AG04449 (cell line): Measurements from ENCODE around the gene PRLR.

ENCODE experiments used
- CTCF ChIA-PET: fragments of 350-600 bp; formaldehyde crosslinking; extraction: SDS; loops from one replicate; lab custom pipeline; 2021; ENCODE audit warnings: antibody characterized with exemption; lab: Yijun Ruan, JAX
- POLR2A ChIA-PET: fragments of 400-600, 350-600 bp; formaldehyde crosslinking; extraction: SDS; loops from one replicate; lab custom pipeline; 2020; ENCODE audit warnings: antibody characterized with exemption, inconsistent platforms; lab: Yijun Ruan, JAX
- DNase-seq: peaks from one replicate; pipeline ENCODE4 v3.0.0-alpha.2; 2010; ENCODE audit warnings: low read depth, low spot score
- H3K4me3 ChIP-seq: 2 replicates; pipeline ENCODE4 v1.5.1; 2011; ENCODE audit warnings: low read depth, mild to moderate bottlenecking, control low read depth, low read length
- TF ChIP-seq, protein P1 (sequence below): IDR thresholded peaks from one replicate; pipeline ENCODE4 v1.5.1; 2011; ENCODE audit warnings: mild to moderate bottlenecking, moderate library complexity, low read length, control low read depth, inconsistent platforms; ENCODE audit not compliant: insufficient read depth; ENCODE audit errors: missing control alignments

The PRLR gene

DNA sequence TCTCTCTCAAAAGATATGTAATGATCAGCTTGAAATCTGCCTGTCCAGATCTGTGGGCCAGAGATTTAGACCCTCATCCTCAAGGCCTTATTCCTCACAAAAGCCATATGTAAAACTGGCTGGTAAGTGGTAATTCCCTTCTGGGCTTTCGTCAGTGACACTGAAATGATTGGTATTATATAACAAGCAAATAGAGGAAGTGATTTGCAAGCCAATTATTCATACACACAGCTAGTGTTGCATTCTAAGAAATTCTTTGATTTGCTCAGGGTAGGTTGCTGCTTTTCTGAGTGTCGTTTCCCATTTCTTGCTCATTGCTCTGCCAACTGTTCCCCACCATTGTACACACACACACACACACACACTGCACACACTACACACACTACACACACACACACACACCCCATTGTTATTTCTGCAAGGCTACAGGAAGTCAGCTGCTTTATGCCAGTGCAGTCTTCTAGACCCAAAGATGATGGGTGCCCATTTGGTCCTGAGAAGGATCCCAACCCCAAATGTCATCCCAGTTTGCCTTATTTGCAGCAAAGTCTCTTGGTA is 76.8 kb downstream of the PRLR start:
- TF ChIP-seq, protein P1, sequence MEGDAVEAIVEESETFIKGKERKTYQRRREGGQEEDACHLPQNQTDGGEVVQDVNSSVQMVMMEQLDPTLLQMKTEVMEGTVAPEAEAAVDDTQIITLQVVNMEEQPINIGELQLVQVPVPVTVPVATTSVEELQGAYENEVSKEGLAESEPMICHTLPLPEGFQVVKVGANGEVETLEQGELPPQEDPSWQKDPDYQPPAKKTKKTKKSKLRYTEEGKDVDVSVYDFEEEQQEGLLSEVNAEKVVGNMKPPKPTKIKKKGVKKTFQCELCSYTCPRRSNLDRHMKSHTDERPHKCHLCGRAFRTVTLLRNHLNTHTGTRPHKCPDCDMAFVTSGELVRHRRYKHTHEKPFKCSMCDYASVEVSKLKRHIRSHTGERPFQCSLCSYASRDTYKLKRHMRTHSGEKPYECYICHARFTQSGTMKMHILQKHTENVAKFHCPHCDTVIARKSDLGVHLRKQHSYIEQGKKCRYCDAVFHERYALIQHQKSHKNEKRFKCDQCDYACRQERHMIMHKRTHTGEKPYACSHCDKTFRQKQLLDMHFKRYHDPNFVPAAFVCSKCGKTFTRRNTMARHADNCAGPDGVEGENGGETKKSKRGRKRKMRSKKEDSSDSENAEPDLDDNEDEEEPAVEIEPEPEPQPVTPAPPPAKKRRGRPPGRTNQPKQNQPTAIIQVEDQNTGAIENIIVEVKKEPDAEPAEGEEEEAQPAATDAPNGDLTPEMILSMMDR: no peak
- no peak overlapping the region for H3K4me3 ChIP-seq
- DNase-seq: no peak
- POLR2A ChIA-PET: no interaction called here
- CTCF ChIA-PET: interaction anchor here (0.6 kb wide), 1 partner anchor 771 kb away, joined by 5 read pairs; no protein-coding TSS in a partner anchor

DNA sequence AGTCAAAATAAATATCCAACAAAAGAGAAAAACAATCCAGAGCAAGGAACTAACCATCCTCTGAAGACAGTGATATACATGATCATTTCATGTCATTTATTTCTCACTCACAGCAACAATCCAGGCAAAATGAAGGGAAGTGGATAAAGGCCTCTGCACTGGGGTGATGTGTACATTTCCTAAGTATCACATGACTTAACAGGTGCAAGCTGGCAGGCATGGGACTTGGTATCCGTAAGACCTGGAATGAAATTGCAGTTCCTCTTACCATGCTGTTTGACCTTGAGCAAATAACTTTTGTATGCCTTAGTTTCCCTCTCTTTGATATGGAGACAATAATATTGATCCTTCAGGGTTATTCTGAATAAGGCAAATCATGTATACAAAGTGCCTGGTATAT is 77.6 kb downstream of the PRLR start:
- H3K4me3 ChIP-seq: no peak overlapping the region
- TF ChIP-seq, protein P1: no peak
- ChIA-PET POLR2A (no interaction called here), CTCF (interaction anchor here (0.6 to 0.9 kb wide), 2 partner anchors 65 to 772 kb away, joined by 3 to 5 read pairs; no protein-coding TSS in a partner anchor)
- no peak for DNase-seq

DNA sequence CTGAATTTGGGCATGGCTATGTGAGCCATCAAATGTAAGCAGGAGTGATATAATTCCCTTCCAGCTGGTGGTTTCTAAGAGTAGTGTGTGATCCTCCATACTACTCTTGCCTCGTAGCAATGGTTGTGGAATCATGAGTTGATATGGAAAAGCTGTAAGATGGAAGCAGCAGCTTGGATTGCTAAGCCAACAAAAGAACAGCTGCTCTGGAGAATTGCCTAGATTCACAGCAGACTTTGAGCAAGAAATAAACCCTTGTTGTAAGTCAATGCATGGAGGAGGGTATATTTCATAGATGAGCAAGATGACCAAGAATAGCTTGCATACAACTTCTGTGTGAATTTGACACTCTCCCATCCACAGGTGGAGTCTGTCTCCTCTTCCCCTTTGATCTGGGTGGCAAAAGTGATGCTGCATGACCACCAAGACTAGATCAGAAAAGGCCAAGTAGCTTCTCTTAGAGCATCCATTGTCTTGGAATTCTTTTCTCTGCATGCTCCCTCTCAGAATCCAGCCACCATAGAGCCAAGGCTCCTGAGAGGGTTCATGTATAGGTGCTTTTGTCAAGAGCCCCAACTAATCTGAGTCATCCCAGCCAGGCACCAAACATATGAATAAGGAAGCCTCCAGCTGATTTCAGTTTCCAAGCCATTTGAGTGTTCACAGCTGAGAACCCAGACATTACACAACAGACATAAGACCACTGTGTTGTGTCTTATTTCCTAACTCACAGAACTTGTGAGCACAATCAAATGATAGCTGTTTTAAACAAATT is 79.0 kb downstream of the PRLR start:
- POLR2A ChIA-PET: no interaction called here
- DNase-seq: no peak
- H3K4me3 ChIP-seq: no peak overlapping the region
- CTCF ChIA-PET: interaction anchor here (1.9 kb wide), 1 partner anchor 31 kb away, joined by 5 read pairs; no protein-coding TSS in a partner anchor
- TF ChIP-seq, protein P1: no peak

DNA sequence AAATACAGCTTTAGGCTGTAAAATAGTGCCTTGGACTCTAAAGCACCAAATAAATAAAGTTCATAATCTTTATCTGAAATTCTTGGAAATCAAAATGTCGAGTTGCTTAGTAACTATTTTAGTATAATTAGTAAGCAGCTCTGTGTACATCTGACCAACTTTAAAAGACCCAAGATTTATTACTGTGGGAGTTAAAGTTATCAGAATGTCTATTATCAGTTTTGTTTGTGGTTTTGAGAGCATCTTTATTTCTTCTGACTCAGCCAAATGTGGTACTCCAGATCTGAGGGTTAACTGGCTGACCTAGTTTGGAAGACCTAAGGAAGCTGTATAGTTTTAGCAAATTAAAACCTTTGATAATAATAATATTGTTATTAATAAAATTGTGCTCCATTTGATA is 81.2 kb downstream of the PRLR start:
- TF ChIP-seq, protein P1: no peak
- H3K4me3 ChIP-seq: no peak overlapping the region
- ChIA-PET POLR2A (no interaction called here), CTCF (interaction anchor here (0.8 to 1.3 kb wide), 3 partner anchors 8 to 17 kb away, joined by 3 to 5 read pairs (median 3); no protein-coding TSS in a partner anchor)
- no peak for DNase-seq

DNA sequence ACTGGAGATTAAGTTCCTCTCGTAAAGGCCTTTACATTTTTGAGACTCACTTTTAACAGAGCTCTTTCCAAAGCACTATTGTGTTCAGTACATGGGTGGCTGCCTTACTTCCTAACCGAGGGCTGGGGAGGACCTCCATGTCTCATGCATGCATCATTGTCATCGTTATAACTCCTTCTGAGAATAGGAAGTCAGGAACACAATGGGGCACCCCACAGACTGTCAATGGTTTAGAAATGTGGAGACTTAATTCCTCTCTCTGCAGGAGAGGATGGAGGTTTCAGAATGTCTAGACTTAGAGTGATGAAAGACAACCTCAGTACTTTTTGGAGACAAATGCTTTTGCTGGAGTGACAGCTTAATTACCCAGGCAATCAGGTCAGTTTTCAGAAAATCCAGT is 83.9 kb downstream of the PRLR start:
- no peak overlapping the region for H3K4me3 ChIP-seq
- POLR2A ChIA-PET: no interaction called here
- CTCF ChIA-PET: interaction anchor here (1.3 kb wide), 1 partner anchor 37 kb away, joined by 5 read pairs; no protein-coding TSS in a partner anchor
- no peak for DNase-seq
- TF ChIP-seq, protein P1: no peak

GRCh38 chr5:35145691-35146317 is 84.5 kb downstream of the PRLR start:
- H3K4me3 ChIP-seq: no peak overlapping the region
- no peak for DNase-seq
- POLR2A ChIA-PET: no interaction called here
- CTCF ChIA-PET: interaction anchor here (1.1 to 1.4 kb wide), 3 partner anchors 9 to 38 kb away, joined by 3 to 5 read pairs (median 3); no protein-coding TSS in a partner anchor
- TF ChIP-seq, protein P1: no peak
